Retinal pigment epithelial cell (primary cell): ENCODE measurements around the gene PBLD.
"Not testable (repeated sequence)": the region's sequence is repeated elsewhere in the genome, so short reads cannot be mapped to it uniquely, and the experiment has no call there.

Experiments
- DNase-seq: peaks from one replicate; pipeline ENCODE4 v3.0.0-alpha.2; 2010; ENCODE audit warnings: low read depth
- H3K4me3 ChIP-seq: 2 replicates; pipeline ENCODE4 v1.5.1; 2011; ENCODE audit warnings: mild to moderate bottlenecking, low read length, control low read depth, moderate library complexity
- CTCF ChIP-seq: conservative IDR thresholded peaks from 2 replicates; pipeline ENCODE4 v1.5.1; 2011; ENCODE audit warnings: low read depth, low read length, control low read depth, inconsistent platforms

Gene PBLD

DNA sequence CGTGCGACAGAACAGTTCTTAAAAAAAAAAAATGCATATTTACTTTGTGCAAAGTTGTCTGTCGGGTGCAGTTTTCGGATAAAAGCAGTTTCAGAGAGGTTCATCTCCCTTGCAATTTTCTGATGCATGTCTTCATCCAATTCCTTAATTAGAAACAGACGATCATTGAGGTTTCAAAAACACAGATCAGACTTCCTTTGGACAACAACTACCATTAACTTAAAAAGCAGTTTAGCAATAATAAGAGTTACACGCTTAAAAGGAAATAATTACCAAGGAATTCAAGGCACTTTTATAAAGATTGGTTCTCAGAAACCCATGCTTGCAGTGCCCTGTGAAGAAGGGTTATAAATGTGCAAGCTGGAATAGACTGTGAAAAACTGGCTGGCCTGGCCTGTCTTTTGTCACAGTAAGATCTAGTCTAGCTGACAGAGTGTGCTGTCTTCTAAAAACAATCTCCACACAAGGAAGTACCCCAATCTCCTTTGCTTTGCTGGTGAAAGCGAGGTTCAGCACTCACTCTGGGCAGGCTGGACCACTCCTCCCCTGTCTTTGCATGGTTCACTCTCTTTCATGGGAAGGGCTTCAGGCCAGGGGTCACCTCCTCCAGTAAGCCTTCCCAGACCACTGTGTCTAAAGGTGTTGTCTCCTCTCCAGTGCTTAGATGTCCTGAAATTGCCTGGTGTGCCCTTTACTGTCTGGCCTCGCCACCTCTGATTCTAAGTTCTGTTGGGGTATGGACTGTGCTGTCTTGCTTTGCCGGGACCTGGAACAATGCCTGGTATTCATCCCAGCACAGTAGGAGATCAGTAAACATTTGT, 35.7 kb downstream of the PBLD start:
- no peak overlapping the region for H3K4me3 ChIP-seq
- DNase-seq = no peak
- no peak for TF ChIP-seq CTCF

GRCh38 chr10:68290736-68291135, 42.0 kb downstream of the PBLD start:
- no peak overlapping the region for H3K4me3 ChIP-seq
- no peak for TF ChIP-seq CTCF
- DNase-seq = no peak

DNA sequence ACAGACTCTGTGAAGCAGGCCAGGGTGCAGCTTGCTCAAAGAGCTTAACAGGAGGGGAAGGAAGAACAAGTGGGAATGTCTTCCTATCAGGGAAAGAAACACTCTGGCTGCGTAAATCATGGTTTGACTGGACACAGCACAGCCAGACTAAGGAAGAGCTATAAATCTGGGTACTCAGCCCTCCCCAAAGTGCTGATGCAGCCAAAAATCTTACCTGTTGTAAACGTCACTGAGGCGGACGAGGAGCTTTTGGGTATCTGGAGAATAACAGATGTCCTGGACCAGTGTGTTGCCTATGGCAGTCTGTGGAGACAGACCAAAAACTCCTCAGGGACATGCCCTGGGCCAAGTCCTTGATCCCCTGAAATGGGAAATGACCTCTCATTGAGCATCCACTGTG, 44.0 kb downstream of the PBLD start:
- TF ChIP-seq CTCF = no peak

DNA sequence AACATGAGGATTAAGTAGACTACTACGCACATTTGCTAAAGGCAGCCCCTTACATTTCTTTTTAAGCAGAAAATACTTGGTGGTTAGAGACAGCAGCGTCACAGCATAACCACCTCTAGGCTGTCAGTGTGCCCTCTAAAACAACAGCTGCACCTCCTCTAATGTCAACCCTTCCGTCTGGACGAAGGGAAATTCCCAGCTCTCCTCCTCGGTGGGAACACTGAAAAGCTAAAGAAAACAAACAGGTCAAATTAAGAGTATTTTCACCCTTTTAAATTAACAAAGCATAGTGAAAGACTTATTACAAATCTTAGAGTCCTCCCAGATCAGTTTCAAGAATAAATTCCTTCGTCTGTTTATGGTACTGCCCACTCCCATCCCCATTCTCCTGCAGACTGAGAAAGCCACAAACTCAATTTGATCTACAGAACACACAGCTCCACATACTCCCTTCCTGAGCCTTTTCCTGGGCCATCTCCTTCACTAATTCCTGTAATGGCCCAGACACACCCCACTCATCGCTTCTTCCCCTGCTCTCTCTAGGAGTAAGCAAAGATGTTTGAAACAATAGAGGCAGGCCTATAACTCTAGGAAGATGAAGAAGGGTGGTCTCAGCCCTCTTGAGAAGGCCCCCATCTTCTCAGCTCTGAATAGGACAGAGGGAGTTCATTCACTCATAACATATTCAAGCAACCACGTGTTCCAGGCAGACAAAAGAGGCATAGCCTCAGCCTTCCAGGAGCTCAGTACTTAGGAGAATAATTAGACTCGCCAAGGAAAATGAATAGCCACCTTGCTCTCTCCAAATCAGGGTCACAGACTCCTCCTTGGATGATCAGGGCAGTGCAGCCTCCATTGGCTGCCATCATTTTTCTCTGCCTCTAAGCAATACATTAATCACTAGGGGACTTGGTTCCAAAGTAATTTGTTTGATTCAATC, 48.4 kb downstream of the PBLD start:
- TF ChIP-seq CTCF = no peak
- no peak overlapping the region for H3K4me3 ChIP-seq
- no peak for DNase-seq

More for the DNA sequence above, 44.0 kb downstream of the PBLD start:
- no peak overlapping the region for H3K4me3 ChIP-seq
- DNase-seq = no peak

- no peak for TF ChIP-seq CTCF
- no peak for DNase-seq
- no peak overlapping the region for H3K4me3 ChIP-seq
Measured at GRCh38 chr10:68280758-68281157, 52.0 kb downstream of the PBLD start.

GRCh38 chr10:68278906-68279753, 53.6 kb downstream of the PBLD start:
- not testable (repeated sequence) for H3K4me3 ChIP-seq, DNase-seq

- not testable (repeated sequence) for H3K4me3 ChIP-seq, DNase-seq
Measured at GRCh38 chr10:68277814-68278213, 54.9 kb downstream of the PBLD start.
